Right atrium auricular region (tissue), 2 donors: ENCODE measurements around the gene CTSS. TPM values are rescaled to one million over a fixed set of nuclear protein-coding genes. Genes with fewer than 3 reads are reported as not detected.
"Not testable (repeated sequence)": the region's sequence is repeated elsewhere in the genome, so short reads cannot be mapped to it uniquely, and the experiment has no call there.

Source experiments
- DNase-seq: peaks from one replicate; pipeline ENCODE4 v3.0.0-alpha.2; 2019; ENCODE audit warnings: low spot score
- H3K27ac ChIP-seq, 2 donors: fragments of 200-600 bp; sonication (generic); 1 replicate in 1 of 2; 2 replicates in 1 of 2; pipeline ENCODE4 v1.5.1; 2016 to 2019
- H3K27me3 ChIP-seq, 2 donors: fragments of 200-600 bp; sonication (generic); one replicate each; pipeline versions ENCODE4 v1.5.1 to v1.6.0; 2017 to 2019
- H3K36me3 ChIP-seq: fragments of 200-600 bp; sonication (generic); one replicate; pipeline ENCODE4 v1.5.1; 2016
- H3K4me1 ChIP-seq, 2 donors: fragments of 200-600 bp; sonication (generic); one replicate each; pipeline versions ENCODE4 v1.5.1 to v1.6.0; 2017 to 2019
- H3K4me3 ChIP-seq, 2 donors: fragments of 200-600 bp; sonication (generic); 1 replicate in 1 of 2; 2 replicates in 1 of 2; pipeline ENCODE4 v1.5.1; 2017 to 2019; ENCODE audit warnings: mild to moderate bottlenecking in 1 of 2, moderate library complexity in 1 of 2
- H3K9me3 ChIP-seq, 2 donors: fragments of 200-600 bp; sonication (generic); one replicate each; pipeline ENCODE4 v1.5.1; 2019
- total RNA-seq, 2 donors: library from RNA; depleted of rRNA; stranded (reverse); fragments of >200 nt; gene quantifications; one replicate each; pipeline ENCODE4 v1.1.0, GENCODE V29; 2016
- TF ChIP-seq, protein P1 (sequence below), 2 donors: fragments of 200-600 bp; sonication (generic); IDR thresholded peaks; one replicate each; pipeline ENCODE4 v1.5.1; 2019; ENCODE audit warnings: antibody characterized with exemption in 2 of 2

CTSS gene
- total RNA-seq, 2 donors from 2014 or later: 7.3 to 33.2 TPM

- H3K27ac ChIP-seq: no peak overlapping the region
- DNase-seq: no peak
- TF ChIP-seq, protein P1, sequence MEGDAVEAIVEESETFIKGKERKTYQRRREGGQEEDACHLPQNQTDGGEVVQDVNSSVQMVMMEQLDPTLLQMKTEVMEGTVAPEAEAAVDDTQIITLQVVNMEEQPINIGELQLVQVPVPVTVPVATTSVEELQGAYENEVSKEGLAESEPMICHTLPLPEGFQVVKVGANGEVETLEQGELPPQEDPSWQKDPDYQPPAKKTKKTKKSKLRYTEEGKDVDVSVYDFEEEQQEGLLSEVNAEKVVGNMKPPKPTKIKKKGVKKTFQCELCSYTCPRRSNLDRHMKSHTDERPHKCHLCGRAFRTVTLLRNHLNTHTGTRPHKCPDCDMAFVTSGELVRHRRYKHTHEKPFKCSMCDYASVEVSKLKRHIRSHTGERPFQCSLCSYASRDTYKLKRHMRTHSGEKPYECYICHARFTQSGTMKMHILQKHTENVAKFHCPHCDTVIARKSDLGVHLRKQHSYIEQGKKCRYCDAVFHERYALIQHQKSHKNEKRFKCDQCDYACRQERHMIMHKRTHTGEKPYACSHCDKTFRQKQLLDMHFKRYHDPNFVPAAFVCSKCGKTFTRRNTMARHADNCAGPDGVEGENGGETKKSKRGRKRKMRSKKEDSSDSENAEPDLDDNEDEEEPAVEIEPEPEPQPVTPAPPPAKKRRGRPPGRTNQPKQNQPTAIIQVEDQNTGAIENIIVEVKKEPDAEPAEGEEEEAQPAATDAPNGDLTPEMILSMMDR (IDR thresholded peaks at IDR 0.05): no peak
- H3K36me3 ChIP-seq: no peaks in the 10 kb centered on the region
- H3K9me3 ChIP-seq: no peaks in the 10 kb centered on the region
- H3K4me3 ChIP-seq: no peak overlapping the region
- H3K27me3 ChIP-seq: no peaks in the 10 kb centered on the region
- H3K4me1 ChIP-seq: no peaks in the 10 kb centered on the region
Measured at GRCh38 chr1:150718225-150718891, 47.2 kb downstream of the CTSS start.

- not testable (repeated sequence) for H3K9me3 ChIP-seq
Measured at GRCh38 chr1:150709031-150709430, 56.5 kb downstream of the CTSS start.

DNA sequence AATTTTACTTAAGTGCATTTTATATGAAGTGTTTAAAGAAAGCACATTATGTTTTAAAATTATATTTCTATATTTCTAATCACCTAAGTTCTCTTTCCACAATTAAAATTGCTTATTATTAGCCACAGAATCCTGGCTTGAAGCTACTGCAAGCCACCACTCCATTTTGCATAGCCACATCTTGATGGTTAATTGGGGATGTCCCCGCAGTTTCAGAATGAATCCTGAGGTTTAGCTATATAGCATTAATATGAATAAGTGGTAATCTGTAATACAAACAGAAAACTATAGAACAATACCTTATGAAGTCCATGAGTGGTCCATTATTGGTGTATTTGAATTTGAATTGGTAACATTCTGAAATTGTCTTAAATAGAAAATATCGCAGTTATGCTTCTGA is 57.0 kb downstream of the CTSS start:
- no peaks in the 10 kb centered on the region for H3K4me1 ChIP-seq
- no peaks in the 10 kb centered on the region for H3K27me3 ChIP-seq
- TF ChIP-seq, protein P1 (IDR thresholded peaks at IDR 0.05): no peak
- no peak overlapping the region for H3K4me3 ChIP-seq
- no peaks in the 10 kb centered on the region for H3K36me3 ChIP-seq
- no peak for DNase-seq
- no peak overlapping the region for H3K27ac ChIP-seq
- H3K9me3 ChIP-seq: no peaks in the 10 kb centered on the region

More at GRCh38 chr1:150709031-150709430, 56.5 kb downstream of the CTSS start:
- DNase-seq, H3K27me3 ChIP-seq, H3K4me1 ChIP-seq, H3K36me3 ChIP-seq, H3K4me3 ChIP-seq, H3K27ac ChIP-seq: not testable (repeated sequence)

- Histone ChIP-seq H3K9me3 (no peaks in the 10 kb centered on the region), H3K27ac (no peak overlapping the region), H3K27me3 (no peaks in the 10 kb centered on the region), H3K36me3 (no peaks in the 10 kb centered on the region), H3K4me1 (no peaks in the 10 kb centered on the region), H3K4me3 (no peak overlapping the region)
- TF ChIP-seq, protein P1 (IDR thresholded peaks at IDR 0.05): no peak
- DNase-seq: no peak
Measured at GRCh38 chr1:150706091-150706490, 59.5 kb downstream of the CTSS start.

GRCh38 chr1:150703427-150703826 is 62.2 kb downstream of the CTSS start:
- no peaks in the 10 kb centered on the region for H3K36me3 ChIP-seq
- no peaks in the 10 kb centered on the region for H3K9me3 ChIP-seq
- H3K4me1 ChIP-seq: no peaks in the 10 kb centered on the region
- no peak overlapping the region for H3K27ac ChIP-seq
- H3K27me3 ChIP-seq: no peaks in the 10 kb centered on the region
- DNase-seq: no peak
- TF ChIP-seq, protein P1 (IDR thresholded peaks at IDR 0.05): no peak
- H3K4me3 ChIP-seq: no peak overlapping the region

DNA sequence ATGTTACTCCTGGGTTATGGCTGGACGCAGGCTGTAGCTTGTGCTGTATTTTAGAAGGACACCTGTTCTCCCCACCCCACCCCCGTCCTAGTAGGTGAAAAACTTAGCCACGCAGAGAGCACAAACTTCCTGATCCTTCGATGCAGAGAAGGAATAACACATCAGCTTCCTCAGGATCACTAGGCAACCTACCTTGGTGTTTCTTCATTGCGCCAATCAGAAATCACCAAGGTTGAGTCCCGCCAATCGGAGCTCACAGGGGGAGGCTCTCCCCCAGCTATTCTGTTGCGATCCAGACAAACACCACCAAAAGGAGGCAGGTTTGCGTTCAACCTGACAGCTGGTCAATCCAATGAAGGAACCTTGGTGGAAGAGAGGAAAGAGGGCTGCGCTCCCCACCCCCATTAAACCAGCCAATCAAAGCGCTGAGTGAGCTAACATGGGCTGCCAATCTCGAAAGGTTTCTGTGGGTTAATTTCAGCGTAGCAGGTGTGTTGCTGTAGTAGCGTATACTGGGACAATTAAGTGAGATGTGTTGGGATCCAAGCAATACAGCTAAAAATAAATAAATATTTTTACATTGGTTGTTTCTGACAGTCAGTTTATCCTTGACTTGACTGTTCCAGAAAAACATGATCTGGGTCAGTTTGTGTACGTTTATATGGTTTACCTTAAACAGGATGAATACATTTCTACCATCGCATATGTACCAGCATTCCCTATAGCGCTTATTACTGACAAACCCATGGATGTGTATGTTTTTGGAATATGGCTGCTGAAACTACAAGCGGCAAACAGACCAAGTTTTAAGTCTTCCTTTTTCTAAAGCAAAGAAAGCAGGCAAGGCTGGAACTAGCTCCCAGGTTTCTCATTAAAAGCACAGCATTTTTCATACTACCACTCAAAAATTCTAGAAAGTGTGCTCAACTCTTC is 68.3 kb downstream of the CTSS start, which contains the start of gene GOLPH3L:
Gene GOLPH3L (minus strand): TSS at position 160 of the 933 bp plus-strand sequence. CDS start 2,316 bp downstream, outside the sequence.
- H3K27me3 ChIP-seq: no peaks in the 10 kb centered on the region
- H3K27ac ChIP-seq: peak within 1 kb of the TSS; percentile 59 to 61
- DNase-seq: peak; percentile 97
- TF ChIP-seq, protein P1 (IDR thresholded peaks at IDR 0.05): no peak
- H3K4me1 ChIP-seq: peaks cover 0 to 15% of the 10 kb centered on the region in 2 donors
- peaks cover 9% of the 10 kb centered on the region for H3K36me3 ChIP-seq
- H3K4me3 ChIP-seq: peak within 1 kb of the TSS; percentile 69 to 74
- no peaks in the 10 kb centered on the region for H3K9me3 ChIP-seq
